Measurements from ENCODE around the gene GPR180. TPM values are rescaled to one million over a fixed set of nuclear protein-coding genes. Genes with fewer than 3 reads are reported as not detected.

The GPR180 gene
- total RNA-seq, 1 donor from 2014 or later, result 6.5 TPM

- Mint-ChIP-seq H3K36me3 (ENCODE audit: unreplicated experiment) (no peaks in the 10 kb centered on the region), H3K27me3 (ENCODE audit: unreplicated experiment) (peaks cover 62% of the 10 kb centered on the region), H3K4me1 (ENCODE audit: unreplicated experiment) (peaks cover 1% of the 10 kb centered on the region), H3K27ac (ENCODE audit: unreplicated experiment) (no peak overlapping the region), H3K4me3 (ENCODE audit: unreplicated experiment) (no peak overlapping the region), H3K9me3 (ENCODE audit: unreplicated experiment) (no peaks in the 10 kb centered on the region)
- DNase-seq (ENCODE audit: extremely low spot score, unreplicated experiment), result no peak
- TF ChIP-seq CTCF (IDR thresholded peaks at IDR 0.05), result no peak
Measured at GRCh38 chr13:94667190-94667589, 65.5 kb downstream of the GPR180 start.

GRCh38 chr13:94672400-94672799 is 70.7 kb downstream of the GPR180 start:
- no peak for TF ChIP-seq CTCF (IDR thresholded peaks at IDR 0.05)
- Mint-ChIP-seq H3K4me1 (ENCODE audit: unreplicated experiment) (no peaks in the 10 kb centered on the region), H3K9me3 (ENCODE audit: unreplicated experiment) (no peaks in the 10 kb centered on the region), H3K36me3 (ENCODE audit: unreplicated experiment) (no peaks in the 10 kb centered on the region), H3K4me3 (ENCODE audit: unreplicated experiment) (no peak overlapping the region), H3K27me3 (ENCODE audit: unreplicated experiment) (peaks cover 56% of the 10 kb centered on the region), H3K27ac (ENCODE audit: unreplicated experiment) (no peak overlapping the region)
- no peak for DNase-seq (ENCODE audit: extremely low spot score, unreplicated experiment)

GRCh38 chr13:94673851-94674250 is 72.2 kb downstream of the GPR180 start:
- DNase-seq (ENCODE audit: extremely low spot score, unreplicated experiment), result no peak
- Mint-ChIP-seq H3K36me3 (ENCODE audit: unreplicated experiment) (no peaks in the 10 kb centered on the region), H3K4me1 (ENCODE audit: unreplicated experiment) (no peaks in the 10 kb centered on the region), H3K9me3 (ENCODE audit: unreplicated experiment) (no peaks in the 10 kb centered on the region), H3K27ac (ENCODE audit: unreplicated experiment) (no peak overlapping the region), H3K27me3 (ENCODE audit: unreplicated experiment) (peaks cover 60% of the 10 kb centered on the region), H3K4me3 (ENCODE audit: unreplicated experiment) (no peak overlapping the region)
- TF ChIP-seq CTCF (IDR thresholded peaks at IDR 0.05), result no peak

GRCh38 chr13:94674609-94675348 is 73.1 kb downstream of the GPR180 start:
- no peak for DNase-seq (ENCODE audit: extremely low spot score, unreplicated experiment)
- H3K9me3 Mint-ChIP-seq (ENCODE audit: unreplicated experiment), result peaks cover 5% of the 10 kb centered on the region
- TF ChIP-seq CTCF (IDR thresholded peaks at IDR 0.05), result peak; percentile 71
- H3K27ac Mint-ChIP-seq (ENCODE audit: unreplicated experiment), result no peak overlapping the region
- H3K36me3 Mint-ChIP-seq (ENCODE audit: unreplicated experiment), result no peaks in the 10 kb centered on the region
- peaks cover 63% of the 10 kb centered on the region for H3K27me3 Mint-ChIP-seq (ENCODE audit: unreplicated experiment)
- no peak overlapping the region for H3K4me3 Mint-ChIP-seq (ENCODE audit: unreplicated experiment)
- no peaks in the 10 kb centered on the region for H3K4me1 Mint-ChIP-seq (ENCODE audit: unreplicated experiment)

- DNase-seq (ENCODE audit: extremely low spot score, unreplicated experiment), result no peak
- Mint-ChIP-seq H3K9me3 (ENCODE audit: unreplicated experiment) (peaks cover 5% of the 10 kb centered on the region), H3K27me3 (ENCODE audit: unreplicated experiment) (peaks cover 67% of the 10 kb centered on the region), H3K4me1 (ENCODE audit: unreplicated experiment) (no peaks in the 10 kb centered on the region), H3K27ac (ENCODE audit: unreplicated experiment) (no peak overlapping the region), H3K36me3 (ENCODE audit: unreplicated experiment) (no peaks in the 10 kb centered on the region), H3K4me3 (ENCODE audit: unreplicated experiment) (no peak overlapping the region)
- TF ChIP-seq CTCF (IDR thresholded peaks at IDR 0.05), result no peak
Measured at GRCh38 chr13:94677799-94678198, 76.1 kb downstream of the GPR180 start.
